ENCODE data around the gene ZNF516. TPM values are rescaled to one million over a fixed set of nuclear protein-coding genes. Genes with fewer than 3 reads are reported as not detected.
"Not testable (repeated sequence)": the region's sequence is repeated elsewhere in the genome, so short reads cannot be mapped to it uniquely, and the experiment has no call there.

ZNF516 gene
- total RNA-seq, 1 donor from 2014 or later, result 14.0 TPM

DNA sequence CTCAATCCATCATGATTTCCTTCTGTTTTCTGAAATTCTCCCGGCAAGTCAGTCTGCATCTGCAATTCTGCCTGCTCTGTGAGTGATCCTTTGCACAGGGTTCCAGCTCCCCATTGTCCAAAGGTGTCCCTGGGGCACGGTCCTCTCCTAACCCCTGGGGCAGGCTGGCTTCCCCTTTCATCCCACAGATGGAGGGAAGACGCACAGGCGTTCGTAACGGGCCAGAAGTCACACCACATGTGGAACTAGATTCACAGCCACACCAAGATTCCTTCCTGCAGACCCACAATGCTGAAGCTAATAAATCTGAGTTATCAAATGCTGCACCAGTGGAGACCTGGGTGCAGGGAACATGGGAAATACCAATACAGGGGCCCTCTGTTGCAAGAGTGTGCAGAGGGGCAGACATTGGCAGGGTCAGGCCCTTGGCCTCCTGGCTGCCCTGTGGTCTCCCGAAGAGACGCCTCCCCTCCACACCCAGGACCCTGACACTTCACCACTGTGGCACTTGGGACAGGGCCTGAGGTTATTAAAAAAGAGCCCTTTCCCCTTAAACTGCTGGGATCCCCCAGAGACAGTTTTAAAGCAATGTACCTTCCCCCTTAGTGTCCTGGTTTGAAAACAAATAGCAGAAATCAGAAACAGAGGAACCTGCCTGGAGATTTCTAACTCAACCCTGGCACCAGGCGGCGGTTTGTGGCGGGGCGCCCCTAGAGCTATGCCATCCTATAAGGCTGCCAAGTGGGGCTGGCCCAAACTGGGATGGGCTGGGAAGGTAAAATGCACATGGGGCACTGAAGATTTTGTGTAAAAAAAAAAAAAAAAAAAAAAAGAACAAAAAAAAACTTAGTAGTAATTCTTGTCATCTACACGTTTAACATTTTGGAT is 15.4 kb downstream of the ZNF516 start:
- DNase-seq (peak; percentile 32), ATAC-seq (no peak)
- intact Hi-C loops (cut with micrococcal nuclease), result no loop called here

- intact Hi-C loops (cut with micrococcal nuclease), result no loop called here
- ATAC-seq, result peak; percentile 40
- DNase-seq, result no peak
Observed at GRCh38 chr18:76476665-76477561, 18.1 kb downstream of the ZNF516 start.

DNA sequence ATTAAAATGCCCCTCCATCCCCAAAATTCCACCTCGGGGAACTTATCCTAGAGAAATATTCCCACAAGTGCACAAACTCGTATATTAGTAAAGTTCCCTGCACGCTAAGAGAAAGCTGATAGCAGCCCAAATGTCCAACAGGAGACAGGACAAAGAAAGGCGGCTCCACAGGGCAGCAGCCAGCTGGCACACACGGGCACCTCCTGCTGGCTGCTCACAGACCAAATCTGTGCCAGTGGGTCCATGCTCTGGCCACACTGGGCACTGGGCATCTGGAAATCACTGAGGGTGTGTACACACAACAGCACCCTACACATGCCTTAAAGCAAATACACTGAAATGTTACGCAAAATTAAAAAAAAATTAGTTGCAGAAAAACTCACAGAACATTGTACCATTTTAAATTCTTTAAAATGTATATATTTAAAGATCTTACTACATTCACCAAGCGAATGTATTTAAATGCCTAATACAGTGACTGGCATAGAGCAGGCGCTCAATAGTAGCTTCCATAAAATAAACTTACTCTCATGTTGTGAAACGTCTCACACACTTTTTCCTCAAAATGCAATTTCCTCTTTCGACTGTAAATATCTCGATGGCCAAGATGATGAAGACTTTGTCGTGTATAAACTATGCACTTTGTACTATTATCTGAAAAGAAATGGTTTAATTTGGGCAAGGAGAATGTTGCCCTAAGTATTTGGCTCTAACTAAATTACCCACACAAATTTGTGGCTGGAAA is 19.4 kb downstream of the ZNF516 start:
- ATAC-seq, result no peak
- intact Hi-C loops (cut with micrococcal nuclease), result no loop called here

GRCh38 chr18:76474824-76475223 is 20.2 kb downstream of the ZNF516 start:
- ATAC-seq (no peak), DNase-seq (no peak)
- intact Hi-C loops (cut with micrococcal nuclease), result no loop called here

More for the DNA sequence above, 19.4 kb downstream of the ZNF516 start:
- DNase-seq, result peak; percentile 28

DNA sequence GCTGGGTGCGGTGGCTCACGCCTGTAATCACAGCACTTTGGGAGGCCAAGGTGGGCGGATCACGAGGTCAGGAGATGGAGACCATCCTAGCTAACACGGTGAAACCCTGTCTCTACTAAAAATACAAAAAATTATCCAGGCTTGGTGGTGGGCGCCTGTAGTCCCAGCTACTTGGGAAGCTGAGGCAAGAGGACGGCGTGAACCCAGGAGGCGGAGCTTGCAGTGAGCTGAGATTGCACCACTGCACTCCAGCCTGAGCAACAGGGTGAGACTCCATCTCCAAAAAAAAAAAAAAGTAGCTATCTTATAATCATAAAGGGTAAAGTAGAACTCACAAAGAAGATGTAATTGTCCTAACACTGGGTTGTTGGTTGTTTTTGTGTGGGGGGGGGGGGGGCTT is 21.5 kb downstream of the ZNF516 start:
- intact Hi-C loops (cut with micrococcal nuclease); DNase-seq; ATAC-seq: not testable (repeated sequence)

- no peak for DNase-seq
- intact Hi-C loops (cut with micrococcal nuclease), result no loop called here
Observed at GRCh38 chr18:76472829-76473228, 22.2 kb downstream of the ZNF516 start.

DNA sequence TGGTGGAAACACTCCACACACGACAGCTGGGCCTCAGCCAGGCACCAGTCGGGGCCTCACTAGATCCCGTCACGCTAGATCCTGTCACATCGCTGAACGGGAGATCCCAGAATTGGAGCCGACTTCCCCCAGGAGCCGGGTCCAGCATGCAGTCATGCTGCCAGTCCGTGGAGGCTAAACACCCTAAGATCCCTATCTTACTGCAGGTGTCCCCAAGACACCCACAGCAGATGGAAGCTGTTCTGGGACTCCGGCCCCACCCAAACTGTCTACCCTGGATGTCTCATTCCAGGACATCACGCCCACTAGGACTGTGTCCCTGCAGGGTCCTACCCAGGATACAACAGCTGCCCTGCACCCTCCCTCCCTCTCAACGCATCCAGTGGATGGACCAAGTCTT is 23.4 kb downstream of the ZNF516 start:
- intact Hi-C loops (cut with micrococcal nuclease), result no loop called here
- peak; percentile 25 for DNase-seq
- no peak for ATAC-seq

More at GRCh38 chr18:76472829-76473228, 22.2 kb downstream of the ZNF516 start:
- ATAC-seq, result no peak

GRCh38 chr18:76468345-76469304 is 26.4 kb downstream of the ZNF516 start:
- DNase-seq (no peak), ATAC-seq (no peak)
- intact Hi-C loops (cut with micrococcal nuclease), result no loop called here

DNA sequence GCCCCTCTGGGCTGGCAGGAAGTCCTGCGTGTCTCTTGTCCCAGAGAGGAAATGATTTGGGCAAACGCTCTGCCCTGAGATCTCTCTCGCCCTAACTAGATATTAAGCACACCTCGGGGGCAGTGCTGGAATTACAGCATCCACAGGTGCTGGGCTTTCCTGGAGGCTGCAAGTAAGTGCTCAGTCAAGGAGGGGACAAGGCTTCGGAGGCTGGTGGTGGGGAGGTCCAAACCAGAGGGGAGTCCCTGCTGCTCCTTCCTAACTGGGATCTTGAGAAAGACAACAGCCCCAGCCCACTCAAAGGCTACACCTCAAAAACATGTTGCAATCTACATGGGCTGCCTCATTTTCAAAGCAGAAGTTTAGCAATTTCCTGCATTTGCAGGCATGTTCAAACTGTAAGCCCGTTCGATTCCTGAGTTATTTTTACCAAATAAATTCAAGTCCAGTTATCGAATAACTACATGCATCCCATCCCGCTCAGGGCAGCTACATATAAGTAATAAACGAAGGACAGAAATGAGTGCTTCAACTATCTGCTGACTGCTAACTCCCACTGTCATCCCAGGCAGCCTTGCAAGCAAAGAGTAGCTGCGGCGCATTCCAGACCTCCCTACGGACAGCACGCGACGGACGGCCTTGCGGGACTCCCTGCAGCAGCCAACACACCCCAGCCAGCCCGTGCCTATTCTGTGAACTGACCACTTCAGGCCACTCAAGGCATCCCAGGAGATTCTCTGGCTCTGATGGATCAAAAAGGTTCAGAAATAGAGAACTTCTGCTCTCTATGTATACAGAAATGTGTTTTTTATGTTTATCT is 27.5 kb downstream of the ZNF516 start:
- peak; percentile 61 for DNase-seq
- ATAC-seq, result peak; percentile 75
- intact Hi-C loops (cut with micrococcal nuclease), result no loop called here

- intact Hi-C loops (cut with micrococcal nuclease), result no loop called here
- no peak for ATAC-seq
Observed at GRCh38 chr18:76466410-76466991, 28.5 kb downstream of the ZNF516 start.

GRCh38 chr18:76465630-76466409 is 29.2 kb downstream of the ZNF516 start:
- DNase-seq, result no peak
- intact Hi-C loops (cut with micrococcal nuclease), result no loop called here
- no peak for ATAC-seq

More at GRCh38 chr18:76466410-76466991, 28.5 kb downstream of the ZNF516 start:
- DNase-seq, result peak; percentile 30

- DNase-seq (no peak), ATAC-seq (no peak)
- intact Hi-C loops (cut with micrococcal nuclease), result no loop called here
Observed at GRCh38 chr18:76464281-76465259, 30.5 kb downstream of the ZNF516 start.

DNA sequence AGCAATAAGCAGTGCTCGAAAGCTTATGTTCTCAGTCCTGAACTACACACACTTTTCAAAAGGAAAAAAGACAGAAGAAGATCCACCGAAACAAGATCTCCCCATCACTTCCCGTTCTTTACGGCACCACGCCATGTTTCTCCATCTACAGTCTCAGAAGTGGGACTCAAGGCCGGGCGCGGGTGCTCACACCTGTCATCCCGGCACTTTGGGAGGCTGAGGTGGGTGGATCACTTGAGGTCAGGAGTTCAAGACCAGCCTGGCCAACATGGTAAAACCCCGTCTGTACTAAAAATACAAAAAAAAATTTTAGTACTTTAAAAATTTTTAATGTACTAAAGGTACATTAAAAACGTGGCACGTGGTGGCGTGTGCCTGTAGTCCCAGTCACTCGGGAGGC is 31.2 kb downstream of the ZNF516 start:
- ATAC-seq (no peak), DNase-seq (no peak)
- intact Hi-C loops (cut with micrococcal nuclease), result no loop called here

GRCh38 chr18:76463358-76463757 is 31.7 kb downstream of the ZNF516 start:
- intact Hi-C loops (cut with micrococcal nuclease), result no loop called here
- DNase-seq (no peak), ATAC-seq (no peak)

DNA sequence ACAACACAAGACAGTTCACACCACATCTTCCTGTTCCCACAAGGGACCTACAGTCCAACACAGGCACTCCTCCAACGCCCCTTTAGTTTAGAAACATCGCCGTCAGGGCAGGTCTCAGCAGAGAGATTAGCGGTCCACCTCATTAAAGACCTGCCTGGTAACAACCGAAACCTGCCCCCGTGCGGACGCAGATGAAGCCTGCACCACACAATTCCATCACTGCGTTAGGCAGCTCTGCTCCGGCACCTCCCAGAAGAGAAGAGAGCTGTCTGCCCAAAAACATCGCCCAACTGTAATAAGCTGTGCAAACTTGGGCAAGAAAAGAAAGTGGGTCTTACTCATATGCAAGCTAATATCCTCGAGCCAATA is 32.7 kb downstream of the ZNF516 start:
- intact Hi-C loops (cut with micrococcal nuclease), result no loop called here
- ATAC-seq, result no peak
- no peak for DNase-seq
